Activated T-cell treated with anti-CD3 and anti-CD28 coated beads for 4 hours (primary cell): ENCODE data around the gene DCDC2.
"Not testable (repeated sequence)": the region's sequence is repeated elsewhere in the genome, so short reads cannot be mapped to it uniquely, and the experiment has no call there.

Source experiments
- DNase-seq: peaks from one replicate; pipeline ENCODE4 v3.0.0-alpha.2; 2020

DCDC2 gene

DNA sequence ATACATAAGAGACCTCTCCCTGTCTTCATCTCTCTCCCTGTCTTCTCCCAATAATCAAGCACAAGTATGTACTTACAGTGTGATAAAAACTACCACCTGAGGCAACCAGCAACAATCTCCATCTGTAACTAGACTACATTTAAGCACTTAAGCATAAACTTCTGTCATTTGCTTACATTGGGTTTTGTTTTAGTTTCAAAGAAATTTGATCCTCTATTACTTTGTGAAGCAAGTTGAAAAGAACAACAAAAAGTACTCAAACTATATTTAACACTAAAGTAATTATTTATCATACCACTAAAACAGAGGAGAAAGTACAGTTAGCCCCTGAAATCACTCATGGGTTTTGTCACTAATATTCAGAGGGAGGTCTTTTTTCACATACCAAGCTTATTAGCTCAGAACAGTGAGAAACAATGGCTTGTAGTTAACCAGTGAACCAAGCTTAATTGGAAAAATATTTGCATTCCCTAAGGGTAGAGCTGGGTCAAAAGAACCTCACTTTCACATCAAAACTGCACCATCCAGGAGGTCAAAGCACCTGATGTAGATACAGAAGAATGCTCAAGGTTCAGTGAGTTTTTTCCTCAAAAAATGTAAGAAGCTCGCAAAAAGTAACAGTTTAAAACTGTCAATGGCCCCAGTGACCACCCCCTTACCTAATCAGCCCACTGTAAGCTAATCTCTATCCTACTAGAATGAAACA lies 34.1 kb downstream of the DCDC2 start:
- DNase-seq, result no peak

- DNase-seq, result no peak
These were observed 34.9 kb downstream of the DCDC2 start for GRCh38 chr6:24322924-24323323.

DNA sequence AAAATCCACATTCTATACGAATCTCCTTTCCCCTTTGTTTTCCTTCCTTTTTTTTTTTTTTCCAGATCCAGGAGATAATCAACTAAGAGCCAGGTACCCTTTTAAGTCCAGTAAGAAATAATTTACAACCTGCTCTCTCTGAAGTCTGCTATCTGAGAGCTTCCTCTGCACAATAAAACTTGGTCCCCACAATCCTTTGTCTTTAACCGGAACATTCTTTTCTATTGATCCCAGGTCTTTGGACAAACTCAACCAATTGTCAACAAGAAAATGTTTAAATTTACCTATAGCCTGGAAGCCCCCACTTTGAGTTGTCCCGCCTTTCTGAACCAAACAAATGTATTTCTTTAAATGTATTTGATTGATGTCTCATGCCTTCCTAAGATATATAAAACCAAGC lies 35.4 kb downstream of the DCDC2 start:
- DNase-seq, result not testable (repeated sequence)

GRCh38 chr6:24321538-24322162 lies 36.2 kb downstream of the DCDC2 start:
- no peak for DNase-seq

GRCh38 chr6:24313251-24314141 lies 44.4 kb downstream of the DCDC2 start:
- DNase-seq, result no peak

DNA sequence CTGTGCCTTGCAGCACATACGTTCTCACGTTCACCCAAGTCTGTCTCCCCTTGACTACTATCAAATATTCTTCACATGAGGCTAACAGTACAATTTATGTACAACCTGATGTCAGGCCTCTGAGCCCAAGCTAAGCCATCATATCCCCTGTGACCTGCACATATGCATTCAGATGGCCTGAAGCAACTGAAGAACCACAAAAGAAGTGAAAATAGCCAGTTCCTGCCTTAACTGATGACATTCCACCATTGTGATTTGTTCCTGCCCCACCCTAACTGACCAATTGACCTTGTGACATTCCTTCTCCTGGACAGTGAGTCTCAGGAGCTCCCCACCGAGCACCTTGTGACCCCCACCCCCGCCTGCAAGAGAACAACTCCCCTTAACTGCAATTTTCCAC lies 46.1 kb downstream of the DCDC2 start:
- DNase-seq, result not testable (repeated sequence)

DNA sequence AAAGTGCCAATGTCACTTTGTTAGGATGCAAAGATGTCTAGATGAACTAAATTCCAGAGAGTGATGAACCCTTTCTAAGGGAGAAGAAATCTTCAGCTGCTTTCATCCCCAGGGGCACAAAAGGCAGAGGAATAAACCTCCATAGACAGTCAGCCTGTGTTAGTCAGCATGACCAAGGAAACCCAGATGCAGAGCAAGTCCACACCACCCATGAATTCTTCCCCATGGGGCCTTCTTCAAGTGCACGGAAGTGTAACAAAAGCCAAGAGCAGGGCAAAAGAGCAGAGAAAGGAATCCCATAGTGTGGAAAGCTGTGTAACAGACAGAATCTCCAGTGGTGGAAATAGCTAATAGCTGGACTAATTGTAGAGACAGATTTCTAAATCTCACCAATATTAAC lies 50.0 kb downstream of the DCDC2 start:
- no peak for DNase-seq

- no peak for DNase-seq
These were observed 50.9 kb downstream of the DCDC2 start for GRCh38 chr6:24306936-24307335.

DNA sequence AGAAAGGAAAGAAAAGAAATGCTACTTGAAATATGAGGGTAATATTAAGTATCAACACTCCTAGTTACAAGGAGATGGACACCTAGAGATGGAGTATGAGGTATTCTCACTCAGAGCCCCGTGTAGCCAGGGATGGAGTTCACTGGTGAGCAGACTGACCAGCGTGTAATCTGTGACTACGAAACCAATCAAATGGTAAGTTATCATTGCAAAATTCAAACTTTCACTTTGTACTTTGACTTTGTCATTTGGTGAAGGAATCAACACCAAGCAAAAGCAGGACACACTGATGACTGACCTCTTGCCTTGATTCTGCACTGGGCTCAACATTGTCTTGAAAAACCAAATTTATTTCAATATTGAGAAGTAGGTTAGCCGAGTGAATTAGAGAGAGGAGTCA lies 51.8 kb downstream of the DCDC2 start:
- no peak for DNase-seq

DNA sequence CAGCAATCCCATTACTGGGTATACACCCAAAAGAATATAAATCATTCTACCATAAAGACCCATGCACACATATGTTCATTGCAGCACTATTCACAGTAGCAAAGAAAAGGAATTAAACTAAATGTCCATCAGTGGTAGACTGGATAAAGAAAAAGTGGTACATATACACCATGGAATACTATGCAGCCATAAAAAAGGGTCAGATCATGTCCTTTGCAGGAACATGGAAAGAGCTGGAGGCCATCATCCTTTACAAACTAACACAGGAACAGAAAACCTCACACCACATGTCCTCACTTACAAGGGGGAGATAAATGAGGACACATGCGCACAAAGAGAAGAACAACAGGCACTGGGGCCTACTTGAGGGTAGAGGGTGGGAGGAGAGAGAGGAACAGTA lies 60.9 kb downstream of the DCDC2 start:
- DNase-seq, result no peak

GRCh38 chr6:24293852-24294251 lies 64.0 kb downstream of the DCDC2 start:
- DNase-seq, result not testable (repeated sequence)

DNA sequence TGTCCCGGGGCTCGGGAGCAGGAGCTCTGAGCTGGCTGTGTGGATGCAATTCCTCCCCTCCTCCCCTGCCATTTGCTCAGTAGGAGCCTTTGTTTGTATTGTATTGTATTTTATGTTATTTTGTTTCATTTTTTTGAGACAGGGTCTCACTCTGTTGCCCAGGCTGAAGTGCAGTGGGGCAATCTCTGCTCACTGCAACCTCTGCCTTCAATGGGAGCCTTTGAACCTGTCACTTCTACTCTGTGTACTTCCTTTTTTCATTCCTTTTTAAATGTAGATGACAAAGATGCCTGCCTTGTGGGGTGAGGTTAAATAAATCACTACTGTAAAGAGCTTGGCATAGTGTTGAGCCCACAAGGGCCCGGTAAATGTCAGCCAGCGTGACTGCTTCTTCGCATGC lies 70.6 kb downstream of the DCDC2 start:
- DNase-seq, result no peak

GRCh38 chr6:24284006-24284405 lies 73.9 kb downstream of the DCDC2 start:
- no peak for DNase-seq

DNA sequence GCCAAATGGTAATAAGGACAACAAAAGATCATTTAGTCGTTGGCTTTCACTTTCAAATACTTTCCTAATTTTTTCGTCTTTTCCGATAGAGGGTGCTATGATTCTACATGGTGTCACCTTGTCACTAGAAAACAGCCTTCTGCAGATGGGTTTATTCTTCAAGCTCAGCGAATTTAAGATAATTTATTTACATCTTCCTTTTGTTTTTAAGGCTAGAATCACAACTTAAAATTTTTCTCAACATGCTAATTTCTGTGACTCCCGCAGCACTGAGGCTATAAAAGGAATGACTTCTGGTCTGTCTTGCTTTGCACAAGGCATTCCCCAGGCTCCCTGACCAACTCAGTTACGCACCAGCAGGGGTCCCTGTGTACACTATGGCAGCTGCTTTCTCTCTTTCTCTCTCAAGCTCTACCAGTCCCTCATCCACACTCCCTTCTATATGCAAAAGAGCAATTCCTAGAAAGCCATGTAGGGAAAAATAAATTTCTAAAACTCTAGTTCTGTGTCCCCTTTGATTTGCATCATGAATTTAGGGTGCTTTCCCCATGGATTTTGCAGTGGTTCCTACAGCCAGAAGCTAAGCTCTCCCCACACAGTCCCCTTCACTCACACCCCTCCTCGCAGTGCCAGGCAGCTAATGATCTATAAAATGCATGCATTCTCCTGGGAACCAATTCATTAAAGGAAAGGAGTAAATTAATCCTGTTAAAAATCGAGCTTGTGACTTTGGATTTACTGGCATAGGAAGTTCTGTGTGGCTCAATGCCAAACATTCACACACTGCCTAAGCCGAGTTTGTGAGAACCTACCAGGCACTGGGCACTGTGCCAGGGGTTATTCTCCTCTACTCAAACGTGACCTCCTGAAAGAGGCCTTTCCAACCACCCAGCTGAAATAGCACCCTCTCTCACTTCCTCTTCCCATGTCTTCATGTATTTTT lies 74.5 kb downstream of the DCDC2 start:
- no peak for DNase-seq

- DNase-seq, result no peak
These were observed 83.3 kb downstream of the DCDC2 start for GRCh38 chr6:24274441-24275083.

GRCh38 chr6:24273096-24273870 lies 84.6 kb downstream of the DCDC2 start:
- DNase-seq, result no peak

DNA sequence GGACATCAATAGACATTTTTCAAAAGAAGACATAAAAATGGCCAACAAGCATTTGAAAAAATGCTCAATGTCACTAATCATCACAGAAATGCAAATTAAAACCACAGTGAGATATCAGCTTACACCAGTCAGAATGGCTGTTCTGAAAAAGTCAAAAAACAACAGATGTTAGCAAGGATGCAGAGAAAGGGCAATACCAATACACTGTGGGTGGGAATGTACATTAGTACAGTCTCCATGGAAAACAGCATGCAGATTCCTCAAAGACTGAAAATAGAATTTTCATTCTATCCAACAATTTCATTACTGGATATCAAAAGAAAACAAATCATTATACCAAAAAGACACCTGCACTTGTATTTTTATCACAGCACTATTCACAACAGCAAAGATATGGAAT lies 85.3 kb downstream of the DCDC2 start:
- no peak for DNase-seq

GRCh38 chr6:24272148-24272547 lies 85.7 kb downstream of the DCDC2 start:
- DNase-seq, result no peak

DNA sequence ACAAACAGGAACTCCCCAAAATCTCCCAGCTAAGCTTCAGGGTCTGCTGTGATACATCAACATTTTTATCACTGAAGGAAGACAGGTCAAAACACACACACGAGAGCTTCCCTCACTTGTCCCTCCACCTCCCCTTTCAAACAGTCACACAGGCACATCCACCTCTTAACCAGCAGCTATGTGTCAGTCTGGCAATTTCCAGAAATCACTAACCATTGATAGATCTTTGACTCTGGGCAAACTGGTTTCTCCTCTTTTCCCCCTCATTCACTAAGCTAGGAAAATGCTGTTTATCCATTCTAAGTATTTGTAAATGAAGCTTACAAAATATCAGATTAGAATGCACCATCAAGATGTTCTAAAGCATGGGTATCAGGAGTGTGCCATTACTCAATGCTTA lies 87.8 kb downstream of the DCDC2 start:
- DNase-seq, result no peak

- not testable (repeated sequence) for DNase-seq
These were observed 99.6 kb downstream of the DCDC2 start for GRCh38 chr6:24258214-24258613.

- no peak for DNase-seq
These were observed 100.6 kb downstream of the DCDC2 start for GRCh38 chr6:24257282-24257681.
